GM21576 (cell line): ENCODE results near the gene PIGS.

Experiments used
- ATAC-seq: cut with Tn5 transposase; IDR thresholded peaks from one replicate; pipeline ENCODE4 v1.9.1; 2021; ENCODE audit warnings: mild to moderate bottlenecking, moderate library complexity; ENCODE audit not compliant: unreplicated experiment

PIGS gene

GRCh38 chr17:28511858-28512461, 59.4 kb downstream of the PIGS start:
- ATAC-seq: no peak

DNA sequence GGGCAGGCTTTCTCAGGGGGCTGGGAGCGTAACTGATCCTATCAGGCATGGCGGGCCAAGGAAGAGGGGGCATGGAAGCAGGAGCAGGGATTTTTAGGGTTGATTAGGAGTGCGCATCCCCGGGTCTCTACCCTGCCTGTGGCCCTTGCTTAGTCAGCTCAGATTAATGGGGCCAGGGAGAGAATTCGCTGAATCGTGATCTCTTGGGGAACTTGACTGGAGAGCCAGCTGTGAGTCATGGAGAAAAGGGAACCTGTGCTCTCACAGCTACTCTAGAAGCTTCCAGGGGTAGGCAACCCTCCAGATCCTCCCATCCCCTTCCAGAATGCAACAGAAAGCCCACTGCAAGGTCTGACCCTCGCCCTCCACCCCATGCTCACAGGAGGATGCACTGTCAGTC, 61.5 kb downstream of the PIGS start:
- ATAC-seq: no peak

GRCh38 chr17:28508211-28508724, 63.1 kb downstream of the PIGS start:
- ATAC-seq: no peak

DNA sequence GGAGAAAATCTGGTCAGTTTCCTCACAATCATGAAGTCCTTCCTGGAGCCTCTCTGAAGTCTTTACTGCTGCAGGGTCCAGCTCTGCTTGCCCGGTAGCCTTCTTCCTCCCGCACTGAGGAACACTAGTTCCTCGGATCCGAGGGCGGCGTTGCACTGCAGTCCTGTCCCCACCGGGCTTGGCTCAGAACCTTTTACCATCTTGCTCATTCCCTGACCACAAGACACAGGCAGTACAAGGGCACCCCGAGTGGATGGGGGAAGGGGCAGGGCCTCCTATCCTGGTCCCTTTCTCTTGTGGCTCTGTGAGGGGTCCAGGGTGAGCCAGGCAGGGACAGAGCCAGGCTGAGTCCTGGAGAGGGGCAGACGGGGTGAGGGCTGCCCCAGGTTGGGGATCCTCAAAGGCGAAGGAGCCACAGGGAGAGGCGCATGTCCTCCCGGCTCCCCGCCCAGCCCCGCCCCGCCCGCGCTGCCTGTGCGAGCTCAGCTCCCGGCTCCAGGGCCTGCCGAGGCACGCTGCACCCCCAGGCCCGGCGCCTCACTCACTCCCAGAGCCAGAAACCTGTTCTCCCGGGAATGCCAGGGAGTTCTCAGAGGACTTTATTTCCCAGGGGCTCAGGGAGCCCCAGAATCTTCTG, 63.6 kb downstream of the PIGS start:
- ATAC-seq: no peak

DNA sequence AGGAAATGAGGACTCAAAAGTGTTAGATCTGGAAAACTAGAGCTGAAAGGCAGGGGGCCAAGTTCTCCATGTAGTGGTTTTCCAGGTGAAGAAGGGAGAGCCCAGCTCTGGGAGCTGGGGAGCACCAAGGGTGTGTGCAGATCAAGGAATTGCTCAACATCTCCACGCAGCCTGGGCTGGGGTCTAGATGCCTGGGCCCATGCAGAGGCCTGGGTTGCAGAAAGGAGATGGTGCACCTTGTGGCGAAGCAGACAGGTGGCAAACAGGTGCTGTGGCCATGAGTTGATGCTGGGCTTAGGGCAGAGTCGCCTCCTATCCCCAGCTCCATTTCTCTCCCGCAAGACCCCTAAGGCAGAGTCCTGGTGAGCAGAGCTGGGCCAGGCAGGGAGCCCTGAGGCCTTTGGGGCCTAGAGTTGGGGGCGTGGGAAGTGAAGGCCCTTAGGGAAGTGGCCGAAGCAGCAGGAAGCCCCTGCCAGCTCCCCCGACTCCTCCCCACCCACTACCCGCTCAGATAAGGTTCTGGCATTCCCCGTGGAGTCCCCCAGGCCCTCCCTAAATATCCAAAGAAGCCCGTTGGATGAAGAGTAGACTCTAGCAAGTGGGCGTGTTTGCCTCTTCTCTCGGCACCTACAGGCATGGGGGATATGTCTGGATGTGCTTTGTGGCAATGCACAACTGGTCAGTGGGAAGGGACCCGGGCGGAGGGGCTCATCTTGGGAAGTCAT, 64.4 kb downstream of the PIGS start:
- ATAC-seq: no peak

DNA sequence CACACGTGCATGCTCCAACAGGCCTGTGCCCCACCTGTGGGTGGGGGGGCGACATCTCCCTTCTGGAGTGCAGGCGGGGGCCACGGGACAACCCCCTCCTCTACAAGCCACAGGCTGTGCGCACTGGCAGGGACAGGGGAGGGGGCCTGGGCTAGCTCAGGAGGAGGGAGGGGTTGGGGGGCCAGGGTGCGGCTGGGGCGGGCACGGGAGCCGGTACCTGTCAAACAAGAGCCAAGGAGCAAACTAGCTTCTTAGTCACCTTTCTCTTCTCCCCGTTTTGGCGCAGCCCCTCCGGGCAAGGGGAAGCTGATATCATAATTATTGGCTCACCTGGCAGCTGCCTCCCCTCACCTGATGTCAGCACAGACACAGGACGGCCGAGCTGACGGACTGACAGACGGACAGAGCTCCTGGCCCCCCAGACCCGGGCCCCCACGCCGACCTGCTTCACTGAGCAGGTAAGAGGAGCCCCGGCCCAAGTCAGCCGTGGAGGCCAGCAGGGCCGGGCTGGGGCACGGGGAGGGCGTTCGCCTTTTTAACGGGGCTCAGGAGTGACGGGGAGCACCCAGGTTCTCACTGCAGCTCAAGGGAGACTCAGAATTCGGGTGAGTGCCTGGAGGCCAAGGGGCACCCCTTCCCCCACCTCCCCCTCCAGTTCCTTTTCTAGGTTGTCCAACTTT, 65.2 kb downstream of the PIGS start, which contains the start of gene FOXN1:
Gene FOXN1, plus strand, starts transcription at position 363 of the 680 bp plus-strand sequence. CDS start 17,622 bp downstream, outside the sequence.
- ATAC-seq: no peak

GRCh38 chr17:28503420-28503819, 67.9 kb downstream of the PIGS start:
- ATAC-seq: no peak
